ENCODE results near the gene IHH. TPM values are rescaled to one million over a fixed set of nuclear protein-coding genes. Genes with fewer than 3 reads are reported as not detected.

IHH gene
- total RNA-seq, 1 experiment from 2014 or later, result 0.15 TPM

GRCh38 chr2:219049282-219049681, 11.4 kb downstream of the IHH start:
- ChIA-PET CTCF (no interaction called here), POLR2A (ENCODE audit: low non-redundant PET) (no interaction called here)
- intact Hi-C loops (cut with micrococcal nuclease; ENCODE audit: unreplicated experiment), result no loop called here
- Histone ChIP-seq H3K9me3 (ENCODE audit: low read depth, low read length, poor library complexity, severe bottlenecking) (no peaks in the 10 kb centered on the region), H3K4me1 (ENCODE audit: insufficient read depth, low read length, poor library complexity, severe bottlenecking) (no peaks in the 10 kb centered on the region), H3K27ac (ENCODE audit: low read depth, low read length, poor library complexity, severe bottlenecking) (no peak overlapping the region), H3K4me3 (ENCODE audit: low read depth, low read length, poor library complexity, severe bottlenecking) (no peak overlapping the region), H3K27me3 (replicated peaks; ENCODE audit: insufficient read depth, low read depth, low read length, poor library complexity) (peaks cover 33% of the 10 kb centered on the region), H3K36me3 (ENCODE audit: insufficient read depth, low read length, poor library complexity, severe bottlenecking) (no peaks in the 10 kb centered on the region)
- no peak for DNase-seq (ENCODE audit: low spot score)
- TF ChIP-seq EZH2 (IDR thresholded peaks at IDR 0.05; ENCODE audit: borderline replicate concordance, low read depth, low read length, poor library complexity, severe bottlenecking), result no peak
- no peak for TF ChIP-seq CTCF (conservative IDR thresholded peaks at IDR 0.05; ENCODE audit: low read depth, low read length)
- no TSS peak for BruUV-seq (replicated peaks)

- no TSS peak for BruUV-seq (replicated peaks)
- Histone ChIP-seq H3K36me3 (ENCODE audit: insufficient read depth, low read length, poor library complexity, severe bottlenecking) (no peaks in the 10 kb centered on the region), H3K27ac (ENCODE audit: low read depth, low read length, poor library complexity, severe bottlenecking) (no peak overlapping the region), H3K4me1 (ENCODE audit: insufficient read depth, low read length, poor library complexity, severe bottlenecking) (no peaks in the 10 kb centered on the region), H3K9me3 (ENCODE audit: low read depth, low read length, poor library complexity, severe bottlenecking) (no peaks in the 10 kb centered on the region), H3K27me3 (replicated peaks; ENCODE audit: insufficient read depth, low read depth, low read length, poor library complexity) (peaks cover 49% of the 10 kb centered on the region), H3K4me3 (ENCODE audit: low read depth, low read length, poor library complexity, severe bottlenecking) (no peak overlapping the region)
- peak; percentile 50 for DNase-seq (ENCODE audit: low spot score)
- POLR2A ChIA-PET (ENCODE audit: low non-redundant PET), result no interaction called here
- intact Hi-C loops (cut with micrococcal nuclease; ENCODE audit: unreplicated experiment), result no loop called here
- TF ChIP-seq EZH2 (IDR thresholded peaks at IDR 0.05; ENCODE audit: borderline replicate concordance, low read depth, low read length, poor library complexity, severe bottlenecking) (no peak), CTCF (conservative IDR thresholded peaks at IDR 0.05; ENCODE audit: low read depth, low read length) (no peak)
- CTCF ChIA-PET, result no interaction called here
Measured at GRCh38 chr2:219045937-219046550, 14.7 kb downstream of the IHH start.

GRCh38 chr2:219042750-219043149, 18.0 kb downstream of the IHH start:
- H3K27me3 ChIP-seq (replicated peaks; ENCODE audit: insufficient read depth, low read depth, low read length, poor library complexity), result peaks cover 36% of the 10 kb centered on the region
- intact Hi-C loops (cut with micrococcal nuclease; ENCODE audit: unreplicated experiment), result no loop called here
- POLR2A ChIA-PET (ENCODE audit: low non-redundant PET), result no interaction called here

More at GRCh38 chr2:219042750-219043149, 18.0 kb downstream of the IHH start:
- Histone ChIP-seq H3K4me3 (ENCODE audit: low read depth, low read length, poor library complexity, severe bottlenecking) (no peak overlapping the region), H3K9me3 (ENCODE audit: low read depth, low read length, poor library complexity, severe bottlenecking) (no peaks in the 10 kb centered on the region), H3K36me3 (ENCODE audit: insufficient read depth, low read length, poor library complexity, severe bottlenecking) (no peaks in the 10 kb centered on the region), H3K27ac (ENCODE audit: low read depth, low read length, poor library complexity, severe bottlenecking) (no peak overlapping the region), H3K4me1 (ENCODE audit: insufficient read depth, low read length, poor library complexity, severe bottlenecking) (no peaks in the 10 kb centered on the region)
- TF ChIP-seq EZH2 (IDR thresholded peaks at IDR 0.05; ENCODE audit: borderline replicate concordance, low read depth, low read length, poor library complexity, severe bottlenecking) (no peak), CTCF (conservative IDR thresholded peaks at IDR 0.05; ENCODE audit: low read depth, low read length) (no peak)
- CTCF ChIA-PET, result interaction anchor here (1.3 kb wide), 1 partner anchor 13 kb away, joined by 3 read pairs; no protein-coding TSS in a partner anchor
- BruUV-seq (replicated peaks), result no TSS peak
- DNase-seq (ENCODE audit: low spot score), result no peak

Measured in A673 (cell line).